Neural cell (in vitro differentiated cells): ENCODE measurements around the gene APBA3. TPM values are rescaled to one million over a fixed set of nuclear protein-coding genes. Genes with fewer than 3 reads are reported as not detected.

Source experiments
- H2AFZ ChIP-seq: fragments of 200-600, 300-800 bp; sonication (generic), shearing (Covaris generic); 2 replicates; pipeline ENCODE4 v1.6.0; 2014; ENCODE audit warnings: low read depth, mild to moderate bottlenecking, antibody characterized with exemption, low read length, moderate library complexity
- H3F3A ChIP-seq: fragments of 200-600 bp; shearing (Covaris generic); 2 replicates; pipeline ENCODE4 v1.6.1; 2016; ENCODE audit warnings: mild to moderate bottlenecking, moderate library complexity, mixed read lengths, antibody characterized with exemption, low read length; ENCODE audit not compliant: insufficient read depth, poor library complexity, severe bottlenecking
- H3K27ac ChIP-seq: fragments of 200-600, 300-800 bp; sonication (generic), shearing (Covaris generic); 2 replicates; pipeline ENCODE4 v1.5.1; 2014; ENCODE audit warnings: mild to moderate bottlenecking, low read length, moderate library complexity
- H3K27me3 ChIP-seq: fragments of 300-800, 200-600 bp; sonication (generic), shearing (Covaris generic); 2 replicates; pipeline ENCODE4 v1.6.0; 2014; ENCODE audit warnings: mild to moderate bottlenecking, low read depth, low read length, moderate library complexity; ENCODE audit not compliant: insufficient read depth
- H3K36me3 ChIP-seq: fragments of 300-800, 200-600 bp; sonication (generic), shearing (Covaris generic); 2 replicates; pipeline ENCODE4 v1.5.1; 2014; ENCODE audit warnings: mild to moderate bottlenecking, antibody characterized with exemption, low read length, moderate library complexity; ENCODE audit not compliant: insufficient read depth
- H3K4me2 ChIP-seq: fragments of 300-800, 200-600 bp; sonication (generic), shearing (Covaris generic); 2 replicates; pipeline ENCODE4 v1.6.0; 2014; ENCODE audit warnings: mild to moderate bottlenecking, low read length
- H3K4me3 ChIP-seq: fragments of 300-800, 200-600 bp; sonication (generic), shearing (Covaris generic); 2 replicates; pipeline ENCODE4 v1.5.1; 2014; ENCODE audit warnings: mild to moderate bottlenecking, low read length, moderate library complexity
- H3K79me2 ChIP-seq: fragments of 200-600 bp; shearing (Covaris generic); replicated peaks from 2 replicates; pipeline ENCODE4 v1.6.0; 2014; ENCODE audit warnings: mild to moderate bottlenecking, low read length, moderate library complexity; ENCODE audit not compliant: insufficient read depth
- H3K9ac ChIP-seq: fragments of 300-800, 200-600 bp; sonication (generic), shearing (Covaris generic); 2 replicates; pipeline ENCODE4 v1.6.1; 2016; ENCODE audit warnings: mild to moderate bottlenecking, low read length, mixed read lengths
- H3K9me2 ChIP-seq: fragments of 200-600 bp; shearing (Covaris generic); 2 replicates; pipeline ENCODE4 v1.6.1; 2016; ENCODE audit warnings: mild to moderate bottlenecking, low read length, mixed read lengths; ENCODE audit not compliant: insufficient read depth
- H3K9me3 ChIP-seq: fragments of 200-600, 300-800 bp; sonication (generic), shearing (Covaris generic); 2 replicates; pipeline ENCODE4 v1.6.1; 2016; ENCODE audit warnings: mild to moderate bottlenecking, mixed run types, low read length, moderate library complexity, mixed read lengths
- H4K20me1 ChIP-seq: fragments of 200-600 bp; shearing (Covaris generic); 2 replicates; pipeline ENCODE4 v1.6.1; 2016; ENCODE audit warnings: mild to moderate bottlenecking, mixed run types; ENCODE audit not compliant: insufficient read depth
- CTCF ChIP-seq: fragments of 450-650 bp; IDR thresholded peaks from 2 replicates; pipeline ENCODE4 v1.5.1; 2014; ENCODE audit warnings: antibody characterized with exemption, mild to moderate bottlenecking, moderate library complexity; ENCODE audit not compliant: poor library complexity, severe bottlenecking
- EP300 ChIP-seq: fragments of 450-650 bp; conservative IDR thresholded peaks from 2 replicates; pipeline ENCODE4 v1.6.1; 2014; ENCODE audit warnings: antibody characterized with exemption, mild to moderate bottlenecking, moderate library complexity; ENCODE audit not compliant: poor library complexity, severe bottlenecking
- EZH2 ChIP-seq: fragments of 200-600, 300-800 bp; shearing (Covaris generic), sonication (generic); IDR thresholded peaks from 2 replicates; pipeline ENCODE4 v1.6.1; 2014; ENCODE audit warnings: antibody characterized with exemption, low read length, borderline replicate concordance, mild to moderate bottlenecking; ENCODE audit not compliant: insufficient read depth, poor library complexity, severe bottlenecking
- MXI1 ChIP-seq: fragments of 450-650 bp; conservative IDR thresholded peaks from 2 replicates; pipeline ENCODE4 v1.6.1; 2014; ENCODE audit warnings: antibody characterized with exemption, mild to moderate bottlenecking; ENCODE audit not compliant: poor library complexity, severe bottlenecking
- POLR2AphosphoS5 ChIP-seq: IDR thresholded peaks from 2 replicates; pipeline ENCODE4 v1.6.1; 2012
- RAD21 ChIP-seq: fragments of 450-650 bp; conservative IDR thresholded peaks from 2 replicates; pipeline ENCODE4 v1.6.1; 2014; ENCODE audit warnings: antibody characterized with exemption, mild to moderate bottlenecking, moderate library complexity
- REST ChIP-seq: IDR thresholded peaks from 2 replicates; pipeline ENCODE4 v1.6.1; 2012; ENCODE audit warnings: borderline replicate concordance
- SMC3 ChIP-seq: fragments of 450-650 bp; conservative IDR thresholded peaks from 2 replicates; pipeline ENCODE4 v1.6.1; 2014; ENCODE audit warnings: antibody characterized with exemption, mild to moderate bottlenecking, moderate library complexity; ENCODE audit not compliant: poor library complexity
- TAF1 ChIP-seq: IDR thresholded peaks from 2 replicates; pipeline ENCODE4 v1.6.1; 2012; ENCODE audit warnings: low read depth
- polyA plus RNA-seq: library from polyadenylated mRNA; depleted of rRNA; stranded (reverse); fragments of >200 nt; gene quantifications from 2 replicates; pipeline ENCODE4 v1.2.3, GENCODE V29; 2014

Gene APBA3
- polyA plus RNA-seq, 1 donor from 2014 or later: 37.1 TPM

DNA sequence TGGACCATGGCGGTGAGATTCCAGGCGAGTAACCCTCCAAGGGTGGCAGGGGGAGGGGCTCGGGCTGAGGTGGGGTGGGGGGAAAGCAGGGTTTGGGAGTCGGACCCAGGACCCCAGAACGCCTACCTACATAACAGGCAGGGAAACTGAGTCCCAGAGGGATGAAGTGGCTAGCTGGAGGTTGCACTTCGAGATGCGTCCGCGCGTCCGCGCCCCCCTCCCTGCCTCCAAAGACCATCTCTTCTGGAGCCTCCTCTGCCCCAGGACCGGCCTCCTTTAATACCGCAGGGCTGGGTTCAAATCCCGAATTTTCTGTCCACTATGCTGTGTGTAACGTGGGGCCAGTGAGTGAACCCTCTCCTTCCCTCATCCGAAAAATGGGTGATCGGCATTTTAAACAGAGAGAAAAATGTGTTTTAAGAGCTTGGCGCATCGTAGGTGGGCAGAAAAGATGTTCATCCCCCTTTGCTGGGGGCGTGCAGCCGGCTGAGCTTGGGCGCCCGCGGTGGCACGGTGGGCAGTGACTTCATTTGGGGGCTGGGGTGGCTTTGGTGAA is 39.5 kb downstream of the APBA3 start:
- no peaks in the 10 kb centered on the region for H3K79me2 ChIP-seq
- H3K4me2 ChIP-seq: no peak overlapping the region
- no peaks in the 10 kb centered on the region for H3F3A ChIP-seq
- peaks cover 14% of the 10 kb centered on the region for H3K27me3 ChIP-seq
- no peak overlapping the region for H2AFZ ChIP-seq
- no peaks in the 10 kb centered on the region for H3K9me2 ChIP-seq
- H3K36me3 ChIP-seq: no peaks in the 10 kb centered on the region
- H3K27ac ChIP-seq: no peak overlapping the region
- no peak for TF ChIP-seq REST
- no peak for TF ChIP-seq MXI1
- H4K20me1 ChIP-seq: no peaks in the 10 kb centered on the region
- no peaks in the 10 kb centered on the region for H3K9me3 ChIP-seq
- peak overlapping the region; percentile 43 for H3K4me3 ChIP-seq
- H3K9ac ChIP-seq: no peak overlapping the region

- Histone ChIP-seq H3K79me2 (no peaks in the 10 kb centered on the region), H3K9me2 (no peaks in the 10 kb centered on the region), H3K4me2 (no peak overlapping the region), H2AFZ (no peak overlapping the region), H3K27me3 (peaks cover 14% of the 10 kb centered on the region), H3F3A (no peaks in the 10 kb centered on the region), H3K4me3 (peak overlapping the region; percentile 43), H3K36me3 (no peaks in the 10 kb centered on the region), H3K9ac (no peak overlapping the region), H3K9me3 (no peaks in the 10 kb centered on the region), H4K20me1 (no peaks in the 10 kb centered on the region), H3K27ac (no peak overlapping the region)
- TF ChIP-seq CTCF (no peak), EP300 (no peak), REST (no peak), TAF1 (no peak), MXI1 (no peak), POLR2AphosphoS5 (no peak), RAD21 (no peak), EZH2 (no peak), SMC3 (no peak)
These were observed 40.2 kb downstream of the APBA3 start for GRCh38 chr19:3721131-3721886.
